Measurements from ENCODE around the gene GHRH. TPM values are rescaled to one million over a fixed set of nuclear protein-coding genes. Genes with fewer than 3 reads are reported as not detected.

GHRH gene
- total RNA-seq, 2 experiments from 2014 or later: not detected

DNA sequence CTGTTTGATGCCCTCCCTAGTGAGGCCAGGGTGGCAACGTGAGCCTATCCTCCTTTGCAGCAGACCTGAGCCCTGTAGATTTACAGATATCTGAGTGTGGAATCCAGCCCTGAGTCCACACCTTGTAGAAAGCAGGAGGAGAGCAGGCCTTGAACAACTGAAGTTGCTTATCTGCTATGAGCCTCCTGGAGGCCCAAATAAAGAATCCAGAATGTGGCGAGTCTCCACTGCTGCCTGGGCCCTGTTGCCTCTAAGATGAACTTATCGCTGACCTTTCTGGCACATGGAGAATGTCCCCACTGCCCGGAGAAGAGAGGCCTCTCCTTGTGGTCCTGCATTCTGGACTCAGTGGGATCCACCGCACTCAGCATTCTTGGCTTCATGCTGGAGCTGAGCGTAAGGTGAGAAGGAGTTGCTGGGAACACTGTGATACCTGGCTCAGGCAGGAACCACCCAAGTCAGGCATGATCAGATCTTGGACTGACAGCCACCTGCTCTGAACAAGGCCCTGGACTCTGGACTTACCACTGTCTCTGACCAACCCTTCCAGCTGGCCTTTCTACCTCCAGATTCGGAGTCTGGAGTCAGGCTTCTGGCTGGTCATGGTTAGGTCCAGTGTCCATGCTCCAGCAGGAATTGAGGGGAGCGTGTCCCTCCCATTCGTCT is 22.0 kb upstream of the GHRH start:
- H3K4me1 ChIP-seq (ENCODE audit: insufficient read depth, low read length, poor library complexity, severe bottlenecking): peaks cover 4% of the 10 kb centered on the region
- TF ChIP-seq, protein P1, sequence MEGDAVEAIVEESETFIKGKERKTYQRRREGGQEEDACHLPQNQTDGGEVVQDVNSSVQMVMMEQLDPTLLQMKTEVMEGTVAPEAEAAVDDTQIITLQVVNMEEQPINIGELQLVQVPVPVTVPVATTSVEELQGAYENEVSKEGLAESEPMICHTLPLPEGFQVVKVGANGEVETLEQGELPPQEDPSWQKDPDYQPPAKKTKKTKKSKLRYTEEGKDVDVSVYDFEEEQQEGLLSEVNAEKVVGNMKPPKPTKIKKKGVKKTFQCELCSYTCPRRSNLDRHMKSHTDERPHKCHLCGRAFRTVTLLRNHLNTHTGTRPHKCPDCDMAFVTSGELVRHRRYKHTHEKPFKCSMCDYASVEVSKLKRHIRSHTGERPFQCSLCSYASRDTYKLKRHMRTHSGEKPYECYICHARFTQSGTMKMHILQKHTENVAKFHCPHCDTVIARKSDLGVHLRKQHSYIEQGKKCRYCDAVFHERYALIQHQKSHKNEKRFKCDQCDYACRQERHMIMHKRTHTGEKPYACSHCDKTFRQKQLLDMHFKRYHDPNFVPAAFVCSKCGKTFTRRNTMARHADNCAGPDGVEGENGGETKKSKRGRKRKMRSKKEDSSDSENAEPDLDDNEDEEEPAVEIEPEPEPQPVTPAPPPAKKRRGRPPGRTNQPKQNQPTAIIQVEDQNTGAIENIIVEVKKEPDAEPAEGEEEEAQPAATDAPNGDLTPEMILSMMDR (conservative IDR thresholded peaks at IDR 0.05; ENCODE audit: low read length): no peak
- TF ChIP-seq EZH2phosphoT487 (IDR thresholded peaks at IDR 0.05; ENCODE audit: borderline replicate concordance, low read depth, low read length): no peak
- H3K9me3 ChIP-seq (ENCODE audit: low read length): no peaks in the 10 kb centered on the region
- H4K20me1 ChIP-seq (ENCODE audit: insufficient read depth, low read length): no peaks in the 10 kb centered on the region
- no peaks in the 10 kb centered on the region for H3K79me2 ChIP-seq (ENCODE audit: insufficient read depth, low read depth, low read length)
- no TSS peak for BruUV-seq (replicated peaks)
- no peak overlapping the region for H3K27ac ChIP-seq (ENCODE audit: low read depth, low read length, poor library complexity, severe bottlenecking)
- DNase-seq (ENCODE audit: low spot score): no peak
- intact Hi-C loops (cut with micrococcal nuclease; ENCODE audit: unreplicated experiment): no loop called here
- CTCF ChIA-PET (ENCODE audit: unreplicated experiment): no interaction called here
- H3K4me2 ChIP-seq (ENCODE audit: low read length): no peak overlapping the region
- no peaks in the 10 kb centered on the region for H3K9me2 ChIP-seq (ENCODE audit: insufficient read depth, low read length)
- no peaks in the 10 kb centered on the region for H3K36me3 ChIP-seq (ENCODE audit: insufficient read depth, low read length)
- POLR2A ChIA-PET: no interaction called here
- H3K4me3 ChIP-seq (ENCODE audit: low read depth, low read length, poor library complexity, severe bottlenecking): no peak overlapping the region
- no peak overlapping the region for H2AFZ ChIP-seq (ENCODE audit: low read length)

DNA sequence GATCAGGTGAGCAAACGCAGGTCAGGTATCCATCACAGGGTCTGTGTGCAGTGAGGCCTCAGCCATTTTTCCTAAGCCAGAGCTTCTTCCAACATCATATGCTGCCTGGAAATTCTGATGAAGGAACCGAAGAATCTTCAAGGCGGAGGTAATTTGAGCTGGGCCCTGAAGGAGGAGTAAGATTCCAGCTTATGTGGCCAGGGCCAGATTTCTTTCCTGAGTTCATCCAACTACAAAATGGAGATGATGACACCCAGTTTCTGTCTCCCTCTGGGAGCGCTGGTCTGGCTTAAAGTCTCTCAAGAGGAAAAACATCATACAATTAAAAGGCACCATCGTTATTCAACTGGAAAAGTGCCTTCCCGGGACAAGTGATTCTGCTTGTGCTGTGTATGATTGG is 20.9 kb upstream of the GHRH start:
- Histone ChIP-seq H3K27ac (ENCODE audit: low read depth, low read length, poor library complexity, severe bottlenecking) (no peak overlapping the region), H3K36me3 (ENCODE audit: insufficient read depth, low read length) (no peaks in the 10 kb centered on the region), H3K9me2 (ENCODE audit: insufficient read depth, low read length) (no peaks in the 10 kb centered on the region), H3K4me2 (ENCODE audit: low read length) (no peak overlapping the region), H4K20me1 (ENCODE audit: insufficient read depth, low read length) (no peaks in the 10 kb centered on the region), H2AFZ (ENCODE audit: low read length) (no peak overlapping the region), H3K4me3 (ENCODE audit: low read depth, low read length, poor library complexity, severe bottlenecking) (no peak overlapping the region), H3K4me1 (ENCODE audit: insufficient read depth, low read length, poor library complexity, severe bottlenecking) (peaks cover under 1% of the 10 kb centered on the region), H3K79me2 (ENCODE audit: insufficient read depth, low read depth, low read length) (no peaks in the 10 kb centered on the region), H3K9me3 (ENCODE audit: low read length) (no peaks in the 10 kb centered on the region)
- no peak for DNase-seq (ENCODE audit: low spot score)
- BruUV-seq (replicated peaks): no TSS peak
- TF ChIP-seq EZH2phosphoT487 (IDR thresholded peaks at IDR 0.05; ENCODE audit: borderline replicate concordance, low read depth, low read length): no peak
- TF ChIP-seq, protein P1 (conservative IDR thresholded peaks at IDR 0.05; ENCODE audit: low read length): 0 out of 2 replicates have a peak, but pooled peaks have one; percentile 16
- intact Hi-C loops (cut with micrococcal nuclease; ENCODE audit: unreplicated experiment): no loop called here
- CTCF ChIA-PET (ENCODE audit: unreplicated experiment): no interaction called here
- POLR2A ChIA-PET: interaction anchor here (1.1 kb wide), 1 partner anchor 95 kb away, joined by 3 read pairs; no protein-coding TSS in a partner anchor

DNA sequence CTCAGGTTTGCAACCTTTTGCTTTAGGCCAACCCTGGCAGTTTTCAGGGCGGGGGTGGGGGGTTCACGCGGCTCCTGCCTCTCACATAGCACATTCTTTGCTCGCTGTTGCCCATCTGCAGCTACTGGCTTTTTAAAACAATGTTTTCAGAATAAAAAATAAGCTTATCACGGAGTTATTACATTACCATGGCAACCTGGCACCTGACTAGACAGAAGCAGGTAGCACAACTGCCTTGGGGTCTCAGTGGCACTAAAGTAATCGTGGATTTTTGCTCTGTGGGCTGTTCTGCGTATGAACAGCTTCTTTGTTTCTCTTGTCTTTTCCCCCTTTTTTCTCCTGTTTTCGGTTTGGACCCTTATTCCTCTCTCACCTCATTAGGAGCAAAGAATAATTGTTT is 18.8 kb upstream of the GHRH start:
- ChIA-PET POLR2A (no interaction called here), CTCF (ENCODE audit: unreplicated experiment) (no interaction called here)
- H3K4me3 ChIP-seq (ENCODE audit: low read depth, low read length, poor library complexity, severe bottlenecking): no peak overlapping the region
- no peak for DNase-seq (ENCODE audit: low spot score)
- H3K4me2 ChIP-seq (ENCODE audit: low read length): no peak overlapping the region
- no peaks in the 10 kb centered on the region for H4K20me1 ChIP-seq (ENCODE audit: insufficient read depth, low read length)
- BruUV-seq (replicated peaks): no TSS peak
- no peaks in the 10 kb centered on the region for H3K79me2 ChIP-seq (ENCODE audit: insufficient read depth, low read depth, low read length)
- no peak overlapping the region for H2AFZ ChIP-seq (ENCODE audit: low read length)
- TF ChIP-seq, protein P1 (conservative IDR thresholded peaks at IDR 0.05; ENCODE audit: low read length): no peak
- TF ChIP-seq EZH2phosphoT487 (IDR thresholded peaks at IDR 0.05; ENCODE audit: borderline replicate concordance, low read depth, low read length): no peak
- peaks cover 22% of the 10 kb centered on the region for H3K4me1 ChIP-seq (ENCODE audit: insufficient read depth, low read length, poor library complexity, severe bottlenecking)
- intact Hi-C loops (cut with micrococcal nuclease; ENCODE audit: unreplicated experiment): no loop called here
- H3K27ac ChIP-seq (ENCODE audit: low read depth, low read length, poor library complexity, severe bottlenecking): no peak overlapping the region
- no peaks in the 10 kb centered on the region for H3K9me2 ChIP-seq (ENCODE audit: insufficient read depth, low read length)
- H3K9me3 ChIP-seq (ENCODE audit: low read length): no peaks in the 10 kb centered on the region
- H3K36me3 ChIP-seq (ENCODE audit: insufficient read depth, low read length): no peaks in the 10 kb centered on the region
